Stimulated activated CD4-positive, alpha-beta T cell treated with anti-CD3 and anti-CD28 coated beads, Interleukin-12 subunit alpha, Interleukin-12 subunit beta, amount 100 ng/mL, for 4 hours (primary cell): Measurements from ENCODE around the gene MRPL34.

Source experiments
- DNase-seq: peaks from one replicate; pipeline ENCODE4 v3.0.0-alpha.2; 2020

MRPL34 gene

DNA sequence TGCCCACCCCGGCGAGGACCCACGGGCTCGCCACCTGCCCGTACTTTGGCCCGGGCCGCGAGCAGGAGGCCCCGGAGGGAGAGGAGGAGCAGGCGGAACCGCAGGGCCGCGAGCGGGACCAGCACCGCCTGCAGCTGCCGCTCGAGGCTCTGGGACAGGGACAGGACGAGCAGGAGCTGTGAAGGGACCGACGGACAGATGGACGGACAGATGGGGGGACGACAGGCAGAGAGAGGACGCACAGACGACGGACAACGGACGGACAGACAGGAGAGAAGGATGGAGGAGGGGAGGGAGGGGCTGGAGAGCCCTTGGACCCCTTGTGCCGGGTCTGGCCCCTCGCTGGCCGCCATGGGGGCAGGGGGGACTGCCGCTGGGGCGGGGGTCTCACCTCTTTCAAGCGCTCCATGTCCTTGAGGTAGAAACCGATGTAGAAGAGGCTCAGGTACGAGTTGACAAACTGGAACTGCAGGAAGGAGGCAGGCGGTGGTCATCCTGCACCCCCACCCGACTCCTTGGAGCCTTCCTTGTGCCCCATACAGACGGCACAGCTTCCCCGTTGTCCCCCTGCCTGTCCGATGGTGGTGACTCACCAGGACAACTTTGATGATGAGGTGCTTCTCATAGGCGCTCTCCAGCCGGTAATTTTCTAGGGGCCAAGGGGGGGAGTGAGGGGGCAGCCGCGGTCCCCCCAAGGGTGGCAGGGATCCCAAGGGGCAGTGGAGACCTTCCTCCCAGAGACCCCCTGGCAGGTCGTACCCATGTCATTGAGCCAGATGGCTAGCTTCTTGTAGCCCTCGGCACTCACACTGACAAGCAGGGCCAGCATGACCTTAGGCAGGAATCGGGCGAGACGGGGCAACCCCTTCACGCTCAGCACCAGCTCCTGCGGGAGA, 23.9 kb downstream of the MRPL34 start:
- no peak for DNase-seq

DNA sequence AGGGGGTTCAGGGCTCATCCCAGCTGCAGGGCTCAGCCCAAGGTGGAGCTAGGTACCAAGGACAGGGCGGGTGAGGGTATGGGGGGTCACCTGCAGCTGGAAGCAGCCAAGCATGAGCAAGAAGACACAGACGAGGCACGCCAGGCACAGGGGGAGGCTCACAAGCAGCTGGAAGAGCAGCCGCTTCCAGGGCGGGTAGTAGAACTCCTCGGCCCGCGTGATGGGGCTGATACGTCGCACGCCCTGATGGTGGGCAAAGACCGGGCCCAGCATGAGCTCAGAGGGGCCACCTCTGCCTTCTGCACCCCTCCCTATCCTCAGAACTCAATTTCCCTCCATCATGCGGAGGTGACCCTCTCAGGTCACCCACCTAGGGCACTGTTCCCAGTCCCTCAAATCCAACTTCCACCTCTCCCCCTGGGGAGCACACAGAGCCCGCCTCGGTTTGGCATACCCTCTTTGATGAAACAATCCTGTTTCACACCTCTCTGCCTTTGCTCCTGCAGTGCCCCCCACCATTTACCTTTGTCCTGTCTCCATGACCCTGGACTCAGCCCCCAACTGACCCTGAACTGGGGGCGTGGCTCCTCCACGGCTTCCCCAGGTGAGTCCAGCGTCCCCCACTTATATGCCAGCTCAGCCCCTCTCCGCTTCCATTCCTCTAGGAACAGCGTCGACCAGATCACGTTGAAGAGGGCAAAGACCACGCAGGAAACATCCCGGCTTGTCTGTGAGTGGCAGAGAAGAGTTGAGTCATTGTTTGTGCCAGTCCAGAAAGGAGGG, 24.8 kb downstream of the MRPL34 start:
- no peak for DNase-seq

DNA sequence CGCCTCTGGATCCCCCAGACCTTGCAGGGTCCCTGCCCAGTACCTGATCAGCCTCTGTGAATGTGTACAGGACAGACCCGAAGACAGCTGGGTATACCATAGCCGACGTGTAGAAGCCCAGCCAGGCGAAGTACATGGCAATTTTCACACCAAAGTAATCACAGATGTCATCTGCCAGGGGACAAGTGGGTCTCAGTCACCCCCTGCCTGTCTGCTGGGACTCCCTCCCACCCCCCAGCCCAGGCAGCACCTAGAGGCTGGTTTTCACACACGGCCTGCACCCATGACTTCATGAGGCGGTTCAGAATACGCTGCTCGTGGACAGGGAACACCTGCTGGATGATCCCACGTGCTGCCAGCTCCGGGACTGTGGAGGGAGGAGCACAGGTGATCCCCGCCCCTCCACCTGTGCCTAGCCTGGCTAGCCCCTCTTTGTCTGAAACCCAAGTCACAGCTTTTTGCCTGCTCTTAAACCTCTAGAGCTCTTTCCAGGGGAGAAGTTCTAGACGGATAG, 25.4 kb downstream of the MRPL34 start:
- no peak for DNase-seq

DNA sequence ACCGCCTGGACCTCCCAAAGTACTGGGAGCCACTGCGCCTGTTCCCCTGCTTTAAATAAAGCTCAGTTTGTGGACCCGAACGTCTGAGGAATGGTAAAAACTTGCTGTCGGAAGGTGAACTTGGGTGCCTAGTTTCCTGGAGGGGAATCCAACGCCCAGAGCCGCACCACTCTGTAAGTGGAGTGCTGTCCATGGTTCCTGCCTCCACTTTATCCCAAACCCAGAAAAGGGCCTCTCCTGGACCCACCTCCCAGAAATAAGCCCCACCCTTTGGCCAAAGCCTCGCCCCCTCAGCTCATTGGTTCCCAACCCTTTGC, 26.6 kb downstream of the MRPL34 start:
- DNase-seq = no peak

DNA sequence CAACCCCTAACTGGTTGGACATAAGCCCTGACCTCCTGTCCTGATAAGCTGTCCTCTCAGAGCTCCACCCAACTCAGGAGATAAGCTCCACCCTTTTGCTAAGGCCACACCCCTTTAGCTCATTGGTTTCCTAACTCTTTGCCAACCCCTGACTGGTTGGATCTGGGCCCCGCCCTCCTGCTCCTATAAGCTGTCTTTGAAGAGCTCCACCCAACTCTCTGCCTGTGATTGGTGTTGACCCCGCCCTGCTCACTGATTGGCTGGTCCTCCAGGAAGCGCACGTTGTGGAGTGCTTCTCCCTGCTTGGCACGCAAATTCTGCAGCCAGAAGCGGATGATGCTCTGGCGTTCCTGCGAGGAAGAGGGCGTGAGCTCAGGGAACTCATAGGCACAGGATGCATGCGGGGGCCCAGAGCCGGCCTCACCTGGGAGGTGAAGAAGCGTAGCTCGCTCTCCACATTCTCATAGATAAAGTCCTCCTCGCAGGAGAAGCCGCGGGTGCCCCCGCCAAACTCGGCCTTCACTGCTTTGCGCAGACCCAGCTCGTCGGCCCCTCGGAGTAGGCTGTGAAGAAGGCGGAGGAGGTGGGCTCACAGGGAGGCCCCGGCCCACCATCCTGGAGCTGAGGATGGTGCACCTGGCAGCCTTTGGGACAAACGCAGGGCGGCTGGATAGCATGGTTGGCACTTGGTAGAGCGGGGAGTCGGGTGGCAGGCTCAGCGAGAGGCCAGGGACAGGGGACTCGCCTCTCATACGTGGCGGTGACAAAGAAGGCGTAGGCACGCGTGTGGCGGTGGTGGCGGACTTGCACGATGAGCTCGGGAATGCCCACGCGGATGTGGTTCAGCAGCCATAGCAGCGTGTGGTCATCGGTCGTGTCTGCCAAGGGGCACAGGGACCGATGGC, 27.3 kb downstream of the MRPL34 start:
- DNase-seq = no peak

DNA sequence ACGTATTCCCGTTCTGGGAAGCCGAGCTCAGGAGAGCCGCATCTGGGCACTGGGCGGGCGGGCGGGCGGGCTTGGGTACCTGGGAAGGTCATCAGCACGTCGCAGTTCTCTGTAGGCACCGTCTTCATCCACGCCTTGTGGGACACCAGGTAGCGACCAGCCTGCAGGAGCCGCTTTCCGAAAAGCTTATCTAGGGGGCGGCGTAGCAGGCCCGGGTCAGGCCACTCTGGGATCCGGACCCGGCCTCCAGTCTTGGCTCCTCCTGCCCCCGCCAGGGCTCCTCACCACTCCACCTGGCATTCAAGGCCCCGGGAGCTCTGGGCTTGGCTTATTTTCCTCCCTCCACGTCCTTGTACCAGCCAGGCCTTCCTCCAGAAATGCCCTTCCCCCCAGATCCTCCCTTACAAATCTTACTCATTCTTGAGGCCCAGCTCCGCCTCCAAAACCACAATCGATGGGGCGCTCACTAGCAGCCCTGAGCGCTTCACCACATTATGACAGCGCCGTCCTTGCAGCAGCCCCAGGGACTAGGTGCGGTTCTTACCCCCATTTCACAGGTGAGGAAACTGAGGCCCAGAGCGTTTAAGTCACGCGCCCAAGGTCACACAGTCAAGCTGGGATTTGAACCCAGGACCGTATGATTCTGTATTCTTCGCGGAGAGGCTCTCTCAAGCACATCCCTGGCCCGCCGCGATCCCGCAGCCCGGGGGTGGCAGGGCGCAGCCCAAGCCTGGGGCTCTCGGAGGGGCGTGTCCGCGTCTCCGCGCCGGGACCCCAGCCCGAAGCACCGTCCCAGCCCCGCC, 28.1 kb downstream of the MRPL34 start:
- DNase-seq = peak; percentile 64

DNA sequence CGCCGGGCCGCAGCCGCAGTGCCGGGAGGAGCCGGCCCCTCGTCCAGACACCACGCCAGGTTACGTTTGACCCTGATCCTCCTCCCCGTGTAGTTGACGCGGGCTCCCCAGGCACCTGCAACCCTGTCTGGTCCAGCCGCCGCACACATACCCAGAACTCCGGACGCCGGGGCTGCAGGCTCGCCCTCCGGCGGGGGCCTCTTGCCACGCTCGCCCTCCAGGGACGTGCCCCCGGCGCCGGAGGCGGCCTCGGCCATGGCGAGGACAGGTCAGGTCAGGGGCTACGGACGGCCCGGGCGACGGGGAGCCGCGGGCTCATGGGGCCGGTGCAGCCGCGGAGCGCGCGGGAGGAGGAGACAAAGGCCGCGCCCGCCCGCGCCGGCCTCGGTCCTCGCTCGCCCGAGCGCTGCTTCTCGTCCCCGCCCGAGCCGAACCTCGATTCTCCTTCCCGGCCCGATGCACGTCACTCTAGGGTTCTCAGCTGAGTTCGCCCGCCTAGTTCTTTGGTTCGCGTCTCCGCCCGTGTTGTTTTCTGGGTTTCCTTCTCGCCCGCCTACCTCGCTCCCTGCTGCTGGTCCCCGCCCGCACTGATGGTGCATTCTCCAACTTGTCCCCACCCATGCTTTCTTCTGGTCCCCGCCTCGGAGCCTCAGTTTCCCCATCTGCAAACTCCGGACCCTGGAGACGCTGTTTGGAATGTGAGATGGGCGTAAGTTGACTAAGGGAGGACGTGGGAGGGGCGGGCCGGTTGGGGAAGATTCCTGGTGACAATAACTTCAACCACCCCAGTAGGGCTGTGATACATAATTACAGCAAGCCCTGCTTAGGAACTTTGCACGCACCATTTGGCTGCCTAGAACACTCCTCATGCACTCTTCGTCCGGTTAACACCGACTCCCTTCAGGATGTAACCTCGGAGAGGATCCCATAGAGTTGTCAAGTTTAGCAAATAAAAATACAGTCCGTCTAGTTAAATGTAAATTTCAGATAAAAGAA, 29.0 kb downstream of the MRPL34 start, which contains the start of gene ANO8:
TSS of gene ANO8 (minus strand) at position 442 of the 996 bp plus-strand sequence. CDS start at position 257, 185 bp downstream.
- DNase-seq = peak; percentile 98

DNA sequence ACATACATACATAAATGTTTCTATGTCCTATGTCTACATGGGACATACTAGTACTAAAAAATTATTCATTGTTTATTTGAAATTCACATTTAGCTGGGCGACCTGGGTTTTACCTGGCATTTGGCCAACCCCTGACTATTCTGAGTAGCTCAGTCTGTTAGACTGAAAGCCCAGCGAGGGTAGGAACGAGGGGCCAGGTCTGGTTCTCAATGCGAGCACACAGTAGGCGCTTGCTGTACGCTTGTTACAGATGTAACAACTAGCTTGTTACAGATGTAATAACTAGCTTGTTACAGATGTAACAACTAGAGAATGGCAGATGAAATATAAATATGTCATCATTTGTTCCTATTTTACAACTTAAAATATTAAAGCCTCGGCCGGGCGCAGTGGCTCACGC, 29.9 kb downstream of the MRPL34 start:
- no peak for DNase-seq

DNA sequence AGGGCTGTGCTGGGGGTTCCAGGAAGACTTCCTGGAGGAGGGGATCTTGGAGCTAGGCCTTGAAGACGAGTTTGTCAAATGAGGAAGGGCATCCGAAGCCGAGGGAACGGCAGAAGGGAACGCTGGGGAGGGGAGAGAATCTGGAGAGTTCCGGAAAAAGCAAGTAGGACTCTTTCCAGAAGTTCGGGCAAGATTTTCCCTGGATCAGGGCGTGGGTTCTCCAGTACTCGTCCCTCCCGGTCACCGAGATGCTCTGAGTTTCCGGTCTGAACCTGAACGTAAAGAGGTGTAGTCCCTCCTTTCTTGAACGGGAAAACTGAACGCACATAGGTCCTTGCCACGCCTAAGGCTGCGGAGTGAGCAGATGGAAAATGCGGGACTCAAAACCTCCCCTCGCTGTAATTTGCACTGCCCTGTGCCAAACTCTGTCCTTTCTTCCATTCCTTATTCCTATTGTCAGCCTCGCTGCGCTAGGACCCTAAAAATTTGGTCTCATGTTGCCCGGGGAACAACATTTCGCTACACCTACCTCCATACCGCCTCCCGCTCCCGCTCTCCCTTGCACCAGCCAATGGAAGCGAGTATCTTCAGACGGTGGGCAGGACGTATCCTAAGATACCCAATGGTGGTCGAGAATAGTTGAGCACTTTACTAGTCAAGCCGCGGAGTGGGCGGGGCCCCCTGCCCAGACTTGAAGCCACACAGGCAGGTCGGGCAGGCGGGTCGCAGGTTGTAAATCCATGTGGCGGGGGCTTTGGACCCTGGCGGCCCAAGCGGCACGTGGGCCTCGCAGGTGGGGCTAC, 31.4 kb downstream of the MRPL34 start, which contains the start of gene GTPBP3:
TSS of gene GTPBP3 (plus strand) at position 682 of the 803 bp plus-strand sequence. CDS start at position 741, 59 bp downstream.
- peak; percentile 95 for DNase-seq

DNA sequence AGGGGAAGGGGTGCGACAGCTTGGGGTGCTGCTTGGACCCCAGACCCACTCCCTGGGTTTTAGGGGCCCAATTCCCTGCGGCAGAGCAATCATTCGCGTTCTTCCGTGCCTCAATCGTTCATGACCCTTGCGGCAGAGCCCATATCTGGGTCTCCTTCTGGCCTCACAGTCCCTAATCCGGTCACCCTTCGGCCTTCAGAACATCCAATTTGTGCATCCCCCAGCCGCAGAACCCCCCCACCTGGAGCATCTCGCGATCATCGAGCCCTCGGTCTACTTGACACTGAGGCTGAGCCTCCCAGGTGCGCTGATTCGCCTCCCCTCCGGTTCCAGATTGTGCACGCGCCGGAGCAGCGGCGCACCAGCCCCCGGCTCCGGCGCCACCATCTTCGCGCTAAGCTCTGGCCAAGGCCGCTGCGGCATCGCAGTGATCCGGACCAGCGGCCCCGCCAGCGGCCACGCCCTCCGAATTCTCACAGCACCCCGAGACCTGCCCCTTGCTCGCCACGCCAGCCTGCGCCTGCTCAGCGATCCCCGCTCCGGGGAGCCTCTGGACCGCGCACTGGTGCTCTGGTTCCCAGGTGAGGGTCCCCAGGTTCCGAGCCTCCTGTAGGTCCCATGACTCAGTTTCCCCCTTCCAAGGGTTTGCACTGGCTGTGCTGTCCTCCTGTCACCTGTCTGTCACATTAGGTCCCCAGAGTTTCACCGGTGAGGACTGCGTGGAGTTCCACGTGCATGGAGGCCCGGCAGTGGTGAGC, 32.2 kb downstream of the MRPL34 start:
- DNase-seq = peak; percentile 38

DNA sequence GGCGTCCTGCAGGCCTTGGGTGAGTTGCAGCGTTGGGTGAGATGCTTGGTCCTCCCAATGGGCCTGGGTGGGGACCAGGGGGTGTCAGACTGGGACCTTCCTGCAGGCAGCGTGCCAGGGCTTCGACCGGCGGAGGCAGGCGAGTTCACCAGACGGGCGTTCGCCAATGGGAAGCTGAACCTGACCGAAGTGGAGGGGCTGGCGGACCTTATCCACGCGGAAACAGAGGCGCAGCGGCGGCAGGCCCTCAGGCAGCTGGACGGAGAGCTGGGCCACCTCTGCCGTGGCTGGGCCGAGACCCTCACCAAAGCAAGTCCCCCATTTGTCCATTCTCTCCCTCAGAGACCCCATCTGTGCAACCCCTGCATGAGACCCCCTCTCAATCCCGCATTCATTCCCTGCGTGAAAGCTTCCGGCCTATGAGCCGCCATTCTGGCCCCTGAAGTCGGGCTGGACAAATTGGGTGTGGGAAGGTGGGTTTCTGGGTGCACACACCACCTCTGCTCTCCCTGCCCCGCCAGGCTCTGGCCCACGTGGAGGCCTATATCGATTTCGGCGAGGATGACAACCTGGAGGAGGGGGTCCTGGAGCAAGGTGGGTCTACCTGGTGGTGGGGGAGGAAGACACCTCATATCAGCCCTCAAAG, 32.9 kb downstream of the MRPL34 start:
- no peak for DNase-seq

DNA sequence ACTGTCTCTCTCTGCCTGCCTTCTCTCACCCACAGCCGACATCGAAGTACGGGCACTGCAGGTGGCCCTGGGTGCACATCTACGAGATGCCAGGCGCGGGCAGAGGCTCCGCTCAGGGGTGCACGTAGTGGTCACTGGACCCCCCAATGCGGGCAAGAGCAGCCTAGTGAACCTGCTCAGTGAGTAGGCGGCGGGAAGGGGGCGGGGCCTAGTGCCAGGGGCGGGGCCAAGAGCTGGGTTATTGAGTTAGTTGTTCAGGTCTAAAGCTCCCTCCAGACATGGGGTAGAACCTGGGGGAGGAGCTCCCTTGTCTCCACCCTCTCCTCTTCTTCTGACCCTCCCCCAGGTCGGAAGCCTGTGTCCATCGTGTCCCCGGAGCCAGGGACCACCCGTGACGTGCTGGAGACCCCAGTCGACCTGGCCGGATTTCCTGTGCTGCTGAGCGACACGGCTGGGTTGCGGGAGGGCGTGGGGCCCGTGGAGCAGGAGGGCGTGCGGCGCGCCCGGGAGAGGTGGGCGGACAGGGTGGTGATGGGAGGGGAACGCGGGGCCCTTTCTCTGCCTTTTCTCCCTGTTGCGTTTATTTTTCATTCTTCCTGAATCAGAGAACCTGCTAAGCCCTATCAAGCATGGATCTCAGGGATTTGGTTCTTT, 33.5 kb downstream of the MRPL34 start:
- peak; percentile 60 for DNase-seq

DNA sequence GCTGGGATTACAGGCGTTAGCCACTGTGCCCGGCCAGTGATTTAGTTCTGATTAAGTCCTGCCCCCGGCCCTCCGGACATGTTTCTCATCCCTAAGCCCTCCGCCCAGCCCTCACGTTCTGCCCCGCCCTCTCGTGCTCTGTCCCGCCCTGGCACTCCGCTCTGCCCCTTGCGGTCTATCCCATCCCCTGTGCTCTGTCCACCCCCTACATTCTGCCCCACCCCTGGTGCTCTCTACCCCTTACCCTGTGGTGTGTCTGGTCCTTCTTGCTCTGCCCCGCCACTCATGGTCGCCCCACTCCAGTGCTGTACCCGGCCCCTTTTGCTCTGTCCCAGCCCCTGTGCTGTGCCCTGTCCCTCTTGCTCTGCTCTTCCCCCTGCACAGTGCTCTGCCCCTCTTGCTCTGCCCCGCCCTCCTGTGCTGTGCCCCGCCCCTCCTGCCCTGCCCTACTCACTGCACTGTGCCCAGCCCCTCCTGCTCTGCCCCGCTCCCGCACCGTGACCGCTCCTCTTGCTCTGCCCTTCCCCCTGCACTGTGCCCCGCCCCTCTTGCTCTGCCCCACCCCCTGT, 34.7 kb downstream of the MRPL34 start:
- no peak for DNase-seq

DNA sequence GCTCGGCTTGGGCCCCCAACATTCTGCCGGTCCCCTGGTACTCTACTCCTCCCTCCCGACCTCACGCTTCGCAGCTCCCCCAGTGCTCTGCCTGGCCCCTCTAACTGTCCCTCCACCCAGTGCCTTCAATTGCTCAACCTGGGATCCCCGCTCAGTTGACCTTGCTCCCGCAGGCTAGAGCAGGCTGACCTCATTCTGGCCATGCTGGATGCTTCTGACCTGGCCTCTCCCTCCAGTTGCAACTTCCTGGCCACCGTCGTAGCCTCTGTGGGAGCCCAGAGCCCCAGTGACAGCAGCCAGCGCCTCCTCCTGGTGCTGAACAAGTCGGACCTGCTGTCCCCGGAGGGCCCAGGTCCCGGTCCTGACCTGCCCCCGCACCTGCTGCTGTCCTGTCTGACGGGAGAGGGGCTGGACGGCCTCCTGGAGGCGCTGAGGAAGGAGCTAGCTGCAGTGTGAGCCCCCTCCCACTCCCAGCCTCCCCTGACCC, 35.2 kb downstream of the MRPL34 start:
- DNase-seq = no peak

DNA sequence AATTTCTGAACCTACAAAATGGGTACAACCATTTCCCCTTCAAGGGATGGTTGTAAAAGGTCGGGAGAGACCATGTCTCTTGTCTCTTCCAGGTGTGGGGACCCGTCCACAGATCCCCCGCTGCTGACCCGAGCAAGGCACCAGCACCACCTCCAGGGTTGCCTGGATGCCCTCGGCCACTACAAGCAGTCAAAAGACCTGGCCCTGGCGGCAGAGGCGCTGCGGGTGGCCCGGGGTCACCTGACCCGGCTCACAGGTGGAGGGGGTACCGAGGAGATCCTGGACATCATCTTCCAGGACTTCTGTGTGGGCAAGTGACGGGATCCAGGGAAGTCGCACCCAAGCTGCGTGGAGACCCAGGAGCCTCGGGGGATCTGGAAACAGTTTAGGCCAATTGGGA, 35.7 kb downstream of the MRPL34 start:
- no peak for DNase-seq

DNA sequence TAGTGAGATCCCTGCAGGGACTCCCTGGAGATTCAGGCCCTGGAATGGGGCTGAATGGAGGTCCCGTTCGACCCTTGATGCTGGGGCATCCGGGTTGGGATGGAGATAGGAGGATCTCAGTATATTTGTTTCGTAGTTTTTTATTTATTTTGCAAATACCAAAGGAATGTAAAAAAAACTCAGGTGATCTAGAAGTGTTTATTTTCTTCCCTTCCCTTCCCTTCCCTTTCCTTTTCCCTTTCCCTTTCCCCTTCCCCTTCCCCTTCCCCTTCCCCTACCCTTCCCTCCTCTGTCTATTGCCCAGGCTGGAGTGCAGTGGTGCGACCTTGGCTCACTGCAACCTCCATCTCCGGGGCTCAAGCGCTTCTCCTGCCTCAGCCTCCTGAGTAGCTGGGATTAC, 36.2 kb downstream of the MRPL34 start:
- no peak for DNase-seq

DNA sequence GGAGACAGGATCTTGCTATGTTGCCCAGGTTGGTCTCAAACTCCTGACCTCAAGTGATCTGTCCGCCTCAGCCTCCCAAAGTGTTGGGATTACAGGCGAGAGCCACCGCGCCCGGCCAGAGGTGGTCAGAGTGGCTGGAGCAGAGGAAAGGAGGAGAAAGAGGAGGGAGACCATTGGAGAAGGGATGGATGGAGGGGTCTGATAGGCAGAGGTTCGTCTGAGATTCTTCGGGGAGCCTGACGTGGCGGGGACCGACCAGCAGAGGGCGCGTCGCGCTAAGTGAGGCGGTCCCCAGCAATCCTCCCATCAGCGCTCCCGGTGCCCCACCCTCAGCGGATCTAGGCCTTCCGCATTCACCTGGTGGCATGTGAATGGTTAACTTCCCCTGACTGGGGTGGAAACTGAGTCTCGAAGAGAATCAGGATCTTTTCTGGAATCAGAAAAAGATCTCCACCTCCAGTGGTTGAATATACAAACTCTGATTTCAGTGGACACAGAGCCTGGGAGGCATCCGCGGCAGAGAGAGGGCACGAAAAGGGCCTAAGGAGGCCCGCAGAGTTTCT, 40.5 kb downstream of the MRPL34 start:
- peak; percentile 78 for DNase-seq
